HG02571 (cell line): Measurements from ENCODE around the gene MTHFS.

Source experiments
- ATAC-seq: cut with Tn5 transposase; IDR thresholded peaks from one replicate; pipeline ENCODE4 v1.9.1; 2021; ENCODE audit warnings: mild to moderate bottlenecking, moderate library complexity; ENCODE audit not compliant: unreplicated experiment

The MTHFS gene

GRCh38 chr15:79881254-79881653 lies 15.6 kb downstream of the MTHFS start:
- ATAC-seq, result no peak

GRCh38 chr15:79878078-79878705 lies 18.6 kb downstream of the MTHFS start:
- ATAC-seq, result no peak

GRCh38 chr15:79875213-79875612 lies 21.6 kb downstream of the MTHFS start:
- no peak for ATAC-seq

- ATAC-seq, result no peak
These were observed 22.6 kb downstream of the MTHFS start for GRCh38 chr15:79874242-79874641.

- no peak for ATAC-seq
These were observed 24.3 kb downstream of the MTHFS start for GRCh38 chr15:79872358-79873017.

GRCh38 chr15:79868554-79868953 lies 28.3 kb downstream of the MTHFS start:
- no peak for ATAC-seq

GRCh38 chr15:79863886-79864285 lies 32.9 kb downstream of the MTHFS start:
- ATAC-seq, result no peak

GRCh38 chr15:79862191-79862590 lies 34.6 kb downstream of the MTHFS start:
- ATAC-seq, result no peak

- no peak for ATAC-seq
These were observed 36.2 kb downstream of the MTHFS start for GRCh38 chr15:79860661-79861060.

GRCh38 chr15:79858469-79858868 lies 38.3 kb downstream of the MTHFS start:
- ATAC-seq, result no peak

- no peak for ATAC-seq
These were observed 43.1 kb downstream of the MTHFS start for GRCh38 chr15:79853492-79854328.

GRCh38 chr15:79849789-79850188 lies 47.0 kb downstream of the MTHFS start:
- ATAC-seq, result no peak

GRCh38 chr15:79846539-79846938 lies 50.3 kb downstream of the MTHFS start:
- ATAC-seq, result no peak

- ATAC-seq, result no peak
These were observed 52.6 kb downstream of the MTHFS start for GRCh38 chr15:79844221-79844620.

- ATAC-seq, result no peak
These were observed 59.0 kb downstream of the MTHFS start for GRCh38 chr15:79837846-79838245.

- ATAC-seq, result no peak
These were observed 62.3 kb downstream of the MTHFS start for GRCh38 chr15:79834495-79834894.

GRCh38 chr15:79832367-79833120 lies 64.3 kb downstream of the MTHFS start:
- no peak for ATAC-seq

GRCh38 chr15:79831604-79832003 lies 65.2 kb downstream of the MTHFS start:
- no peak for ATAC-seq

- ATAC-seq, result no peak
These were observed 66.9 kb downstream of the MTHFS start for GRCh38 chr15:79829950-79830349.

GRCh38 chr15:79828447-79828846 lies 68.4 kb downstream of the MTHFS start:
- ATAC-seq, result no peak

- ATAC-seq, result no peak
These were observed 70.0 kb downstream of the MTHFS start for GRCh38 chr15:79826800-79827199.
